ENCODE measurements around the gene PTPN13. TPM values are rescaled to one million over a fixed set of nuclear protein-coding genes. Genes with fewer than 3 reads are reported as not detected.

PTPN13 gene
- 36.9 TPM for polyA plus RNA-seq (2013, experiment 1 of 2)
- 39.8 TPM for polyA plus RNA-seq (2013, experiment 2 of 2)

GRCh38 chr4:86593688-86594558 is at the start of gene PTPN13:
Gene PTPN13 (plus strand): TSS chr4:86594315. CDS start chr4:86635257, 40,942 bp downstream.
- peak within 1 kb of the TSS; percentile 85 for H3K27ac ChIP-seq (ENCODE audit: low read depth, low read length)
- H3K9ac ChIP-seq (ENCODE audit: low read depth, low read length) = peak within 1 kb of the TSS; percentile 84
- H3K27me3 ChIP-seq (ENCODE audit: insufficient read depth, low read length) = no peaks in the 10 kb centered on the region
- no peaks in the 10 kb centered on the region for H3K9me3 ChIP-seq (ENCODE audit: insufficient read depth, low read depth, low read length)
- H3K4me3 ChIP-seq (ENCODE audit: low read length) = peak within 1 kb of the TSS; percentile 91
- peaks cover 43% of the 10 kb centered on the region for H3K4me1 ChIP-seq (ENCODE audit: insufficient read depth, low read length)
- under 1% methylated on average over 58 of the region's 60 CpGs for WGBS
- H3K36me3 ChIP-seq (ENCODE audit: insufficient read depth, low read length) = no peaks in the 10 kb centered on the region

GRCh38 chr4:86547140-86547539 is 47.0 kb upstream of the PTPN13 start:
- Histone ChIP-seq H3K9ac (ENCODE audit: low read depth, low read length) (no peak overlapping the region), H3K27me3 (ENCODE audit: insufficient read depth, low read length) (no peaks in the 10 kb centered on the region), H3K9me3 (ENCODE audit: insufficient read depth, low read depth, low read length) (no peaks in the 10 kb centered on the region), H3K36me3 (ENCODE audit: insufficient read depth, low read length) (no peaks in the 10 kb centered on the region), H3K4me3 (ENCODE audit: low read length) (no peak overlapping the region), H3K27ac (ENCODE audit: low read depth, low read length) (no peak overlapping the region), H3K4me1 (ENCODE audit: insufficient read depth, low read length) (peaks cover 20% of the 10 kb centered on the region; the same call in 1 of the 2 replicates)
- 94% methylated on average over 22 of the region's 22 CpGs for WGBS

- 97% methylated on average over 4 of the region's 4 CpGs for WGBS
- Histone ChIP-seq H3K27me3 (ENCODE audit: insufficient read depth, low read length) (no peaks in the 10 kb centered on the region), H3K4me3 (ENCODE audit: low read length) (no peak overlapping the region), H3K9ac (ENCODE audit: low read depth, low read length) (no peak overlapping the region), H3K9me3 (ENCODE audit: insufficient read depth, low read depth, low read length) (no peaks in the 10 kb centered on the region), H3K36me3 (ENCODE audit: insufficient read depth, low read length) (no peaks in the 10 kb centered on the region), H3K4me1 (ENCODE audit: insufficient read depth, low read length) (peaks cover 5% of the 10 kb centered on the region; the same call in 1 of the 2 replicates), H3K27ac (ENCODE audit: low read depth, low read length) (no peak overlapping the region)
Measured at GRCh38 chr4:86549163-86549788, 44.8 kb upstream of the PTPN13 start.

- H3K9me3 ChIP-seq (ENCODE audit: insufficient read depth, low read depth, low read length) = no peaks in the 10 kb centered on the region
- no peaks in the 10 kb centered on the region; the same call in 1 of the 2 replicates for H3K4me1 ChIP-seq (ENCODE audit: insufficient read depth, low read length)
- 96% methylated on average over 2 of the region's 2 CpGs for WGBS
- no peak overlapping the region for H3K4me3 ChIP-seq (ENCODE audit: low read length)
- H3K9ac ChIP-seq (ENCODE audit: low read depth, low read length) = no peak overlapping the region
- H3K36me3 ChIP-seq (ENCODE audit: insufficient read depth, low read length) = no peaks in the 10 kb centered on the region
- H3K27ac ChIP-seq (ENCODE audit: low read depth, low read length) = no peak overlapping the region
- H3K27me3 ChIP-seq (ENCODE audit: insufficient read depth, low read length) = no peaks in the 10 kb centered on the region
Measured at GRCh38 chr4:86551387-86551786, 42.7 kb upstream of the PTPN13 start.

GRCh38 chr4:86554646-86555045 is 39.5 kb upstream of the PTPN13 start:
- Histone ChIP-seq H3K27me3 (ENCODE audit: insufficient read depth, low read length) (no peaks in the 10 kb centered on the region), H3K4me3 (ENCODE audit: low read length) (no peak overlapping the region), H3K9ac (ENCODE audit: low read depth, low read length) (no peak overlapping the region), H3K36me3 (ENCODE audit: insufficient read depth, low read length) (no peaks in the 10 kb centered on the region), H3K4me1 (ENCODE audit: insufficient read depth, low read length) (no peaks in the 10 kb centered on the region; the same call in 1 of the 2 replicates), H3K27ac (ENCODE audit: low read depth, low read length) (no peak overlapping the region), H3K9me3 (ENCODE audit: insufficient read depth, low read depth, low read length) (no peaks in the 10 kb centered on the region)

- Histone ChIP-seq H3K27me3 (ENCODE audit: insufficient read depth, low read length) (no peaks in the 10 kb centered on the region), H3K9ac (ENCODE audit: low read depth, low read length) (no peak overlapping the region), H3K27ac (ENCODE audit: low read depth, low read length) (no peak overlapping the region), H3K4me1 (ENCODE audit: insufficient read depth, low read length) (no peaks in the 10 kb centered on the region; the same call in 1 of the 2 replicates), H3K36me3 (ENCODE audit: insufficient read depth, low read length) (no peaks in the 10 kb centered on the region), H3K4me3 (ENCODE audit: low read length) (no peak overlapping the region), H3K9me3 (ENCODE audit: insufficient read depth, low read depth, low read length) (no peaks in the 10 kb centered on the region)
Measured at GRCh38 chr4:86556791-86557415, 37.2 kb upstream of the PTPN13 start.

GRCh38 chr4:86557526-86557925 is 36.6 kb upstream of the PTPN13 start:
- H3K27ac ChIP-seq (ENCODE audit: low read depth, low read length) = no peak overlapping the region
- no peaks in the 10 kb centered on the region for H3K9me3 ChIP-seq (ENCODE audit: insufficient read depth, low read depth, low read length)
- no peaks in the 10 kb centered on the region; the same call in 1 of the 2 replicates for H3K4me1 ChIP-seq (ENCODE audit: insufficient read depth, low read length)
- H3K36me3 ChIP-seq (ENCODE audit: insufficient read depth, low read length) = no peaks in the 10 kb centered on the region
- H3K27me3 ChIP-seq (ENCODE audit: insufficient read depth, low read length) = no peaks in the 10 kb centered on the region
- no peak overlapping the region for H3K4me3 ChIP-seq (ENCODE audit: low read length)
- H3K9ac ChIP-seq (ENCODE audit: low read depth, low read length) = no peak overlapping the region
- no CpG with 5 or more reads among the region's 1 CpG for WGBS

GRCh38 chr4:86558258-86558657 is 35.9 kb upstream of the PTPN13 start:
- no peaks in the 10 kb centered on the region for H3K9me3 ChIP-seq (ENCODE audit: insufficient read depth, low read depth, low read length)
- 93% methylated on average over 5 of the region's 5 CpGs for WGBS
- H3K27ac ChIP-seq (ENCODE audit: low read depth, low read length) = no peak overlapping the region
- H3K4me3 ChIP-seq (ENCODE audit: low read length) = no peak overlapping the region
- no peaks in the 10 kb centered on the region for H3K27me3 ChIP-seq (ENCODE audit: insufficient read depth, low read length)
- no peaks in the 10 kb centered on the region for H3K36me3 ChIP-seq (ENCODE audit: insufficient read depth, low read length)
- no peaks in the 10 kb centered on the region; the same call in 1 of the 2 replicates for H3K4me1 ChIP-seq (ENCODE audit: insufficient read depth, low read length)
- H3K9ac ChIP-seq (ENCODE audit: low read depth, low read length) = no peak overlapping the region

- Histone ChIP-seq H3K27ac (ENCODE audit: low read depth, low read length) (no peak overlapping the region), H3K27me3 (ENCODE audit: insufficient read depth, low read length) (no peaks in the 10 kb centered on the region), H3K9me3 (ENCODE audit: insufficient read depth, low read depth, low read length) (no peaks in the 10 kb centered on the region), H3K36me3 (ENCODE audit: insufficient read depth, low read length) (no peaks in the 10 kb centered on the region), H3K4me3 (ENCODE audit: low read length) (no peak overlapping the region), H3K9ac (ENCODE audit: low read depth, low read length) (no peak overlapping the region), H3K4me1 (ENCODE audit: insufficient read depth, low read length) (no peaks in the 10 kb centered on the region; the same call in 1 of the 2 replicates)
- 80% methylated on average over 1 of the region's 1 CpG for WGBS
Measured at GRCh38 chr4:86558797-86559196, 35.3 kb upstream of the PTPN13 start.

- no peak overlapping the region for H3K9ac ChIP-seq (ENCODE audit: low read depth, low read length)
- WGBS = no CpG with 5 or more reads among the region's 2 CpGs
- H3K9me3 ChIP-seq (ENCODE audit: insufficient read depth, low read depth, low read length) = no peaks in the 10 kb centered on the region
- no peak overlapping the region for H3K27ac ChIP-seq (ENCODE audit: low read depth, low read length)
- H3K4me3 ChIP-seq (ENCODE audit: low read length) = no peak overlapping the region
- no peaks in the 10 kb centered on the region for H3K36me3 ChIP-seq (ENCODE audit: insufficient read depth, low read length)
- no peaks in the 10 kb centered on the region; the same call in 1 of the 2 replicates for H3K4me1 ChIP-seq (ENCODE audit: insufficient read depth, low read length)
- no peaks in the 10 kb centered on the region for H3K27me3 ChIP-seq (ENCODE audit: insufficient read depth, low read length)
Measured at GRCh38 chr4:86560447-86560846, 33.7 kb upstream of the PTPN13 start.

- no peaks in the 10 kb centered on the region for H3K27me3 ChIP-seq (ENCODE audit: insufficient read depth, low read length)
- H3K36me3 ChIP-seq (ENCODE audit: insufficient read depth, low read length) = no peaks in the 10 kb centered on the region
- H3K9ac ChIP-seq (ENCODE audit: low read depth, low read length) = no peak overlapping the region
- H3K27ac ChIP-seq (ENCODE audit: low read depth, low read length) = no peak overlapping the region
- H3K9me3 ChIP-seq (ENCODE audit: insufficient read depth, low read depth, low read length) = no peaks in the 10 kb centered on the region
- 100% methylated on average over 1 of the region's 1 CpG for WGBS
- H3K4me1 ChIP-seq (ENCODE audit: insufficient read depth, low read length) = no peaks in the 10 kb centered on the region; the same call in 1 of the 2 replicates
- no peak overlapping the region for H3K4me3 ChIP-seq (ENCODE audit: low read length)
Measured at GRCh38 chr4:86561256-86561655, 32.9 kb upstream of the PTPN13 start.
